ENCODE results near the gene KLHDC9. TPM values are rescaled to one million over a fixed set of nuclear protein-coding genes. Genes with fewer than 3 reads are reported as not detected.

KLHDC9 gene
- polyA plus RNA-seq, 2 of the 4 experiments (the other 2 are of a cell fraction): 1.2 to 3.6 TPM

GRCh38 chr1:161082996-161083747 lies 15.0 kb upstream of the KLHDC9 start:
- Histone ChIP-seq H3K4me1 (peaks cover 56% of the 10 kb centered on the region), H3K27ac (peak overlapping the region; percentile 88), H3K4me2 (peak overlapping the region; percentile 69), H3K4me3 (no peak overlapping the region), H3K9me3 (no peaks in the 10 kb centered on the region)
- WGBS (ENCODE audit: missing lambda C conversion rate): 31% methylated on average over 6 of the region's 8 CpGs
- FAIRE-seq (peak; percentile 23), DNase-seq (ENCODE audit: low read depth in 1 of 2, low spot score in 1 of 2) (peak; percentile 69 to 91), ATAC-seq (peak; percentile 90 to 91)
- ChIA-PET CTCF (interaction anchor here (1.2 to 12.7 kb wide), 5 partner anchors 9 to 24 kb away, joined by 4 to 167 read pairs (median 6); partner anchors contain the start of gene KLHDC9), POLR2A (interaction anchor here (1.6 kb wide), 1 partner anchor 38 kb away, joined by 3 read pairs; no protein-coding TSS in a partner anchor)
- TF ChIP-seq JUN (IDR thresholded peaks at IDR 0.05) (peak; percentile 46 to 71; a peak in 2 of 5 replicates), RARB (CRISPR knock-in tag; IDR thresholded peaks at IDR 0.05) (0 out of 2 replicates have a peak, but pooled peaks have one; percentile 35), TP53 (CRISPR knock-in tag; IDR thresholded peaks at IDR 0.05) (no peak), MAX (IDR thresholded peaks at IDR 0.05) (peak; percentile 66; the same call in 1 of the 2 replicates), E2F6 (IDR thresholded peaks at IDR 0.05; ENCODE audit: borderline replicate concordance, low read depth) (no peak), ESRRA (IDR thresholded peaks at IDR 0.05; ENCODE audit: borderline replicate concordance, low read length) (peak; percentile 6; the same call in 1 of the 2 replicates), POLR2A (IDR thresholded peaks at IDR 0.05; ENCODE audit: low read length) (peak; percentile 16; the same call in 1 of the 2 replicates), HOXB5 (CRISPR knock-in tag; IDR thresholded peaks at IDR 0.05) (no peak), ZNF302 (CRISPR knock-in tag; IDR thresholded peaks at IDR 0.05) (no peak), RCOR1 (IDR thresholded peaks at IDR 0.05; ENCODE audit: low read depth, low read length) (no peak), RAD21 (conservative IDR thresholded peaks at IDR 0.05 in 1 of 2, IDR thresholded peaks at IDR 0.05 in 1 of 2) (peak in 1 of 2 experiments; percentile 35; a peak in 2 of 5 replicates), CEBPB (IDR thresholded peaks at IDR 0.05) (peak; percentile 80 to 94), JUNB (IDR thresholded peaks at IDR 0.05) (peak; percentile 60), HDAC2 (IDR thresholded peaks at IDR 0.05) (no peak), KDM5A (IDR thresholded peaks at IDR 0.05) (no peak), BCL3 (IDR thresholded peaks at IDR 0.05) (0 out of 3 replicates have a peak, but pooled peaks have one; percentile 10), RNF2 (IDR thresholded peaks at IDR 0.05; ENCODE audit: borderline replicate concordance, low read depth) (no peak), MYC (IDR thresholded peaks at IDR 0.05; ENCODE audit: borderline replicate concordance, low read length) (peak; percentile 58), NFE2L2 (conservative IDR thresholded peaks at IDR 0.05; ENCODE audit: low read length) (no peak), EP300 (IDR thresholded peaks at IDR 0.05) (peak in 1 of 2 experiments; percentile 12; a peak in 1 of 5 replicates), ELK1 (IDR thresholded peaks at IDR 0.05; ENCODE audit: low read depth, low read length) (no peak), PBX3 (IDR thresholded peaks at IDR 0.05) (no peak), FOSL2 (IDR thresholded peaks at IDR 0.05) (peak; percentile 73; the same call in 1 of the 2 replicates), FOSL2 (CRISPR knock-in tag; IDR thresholded peaks at IDR 0.05) (peak; percentile 88), POLR2AphosphoS2 (conservative IDR thresholded peaks at IDR 0.05; ENCODE audit: low read length) (no peak), HMGXB4 (CRISPR knock-in tag; IDR thresholded peaks at IDR 0.05; ENCODE audit: borderline replicate concordance) (no peak), CBX8 (IDR thresholded peaks at IDR 0.05) (no peak)

Measured in A549 (cell line).